Measurements from ENCODE around the gene CCL4.
"Not testable (repeated sequence)": the region's sequence is repeated elsewhere in the genome, so short reads cannot be mapped to it uniquely, and the experiment has no call there.

GRCh38 chr17:36103401-36103975, at the start of gene CCL4:
- not testable (repeated sequence) for TF ChIP-seq CTCF (optimal IDR thresholded peaks at IDR 0.05 in 1 of 3, IDR thresholded peaks at IDR 0.05 in 1 of 3, conservative IDR thresholded peaks at IDR 0.05 in 1 of 3; ENCODE audit: extremely low read depth in 1 of 3, insufficient read depth in 2 of 3, low read length in 3 of 3); EZH2 (IDR thresholded peaks at IDR 0.05; ENCODE audit: low read length)
